ENCODE results near the gene TMEM184A.

TMEM184A gene

GRCh38 chr7:1550846-1551155 is 5.2 kb downstream of the TMEM184A start:
- DNase-seq (ENCODE audit: low spot score) = no peak

- no peak for DNase-seq (ENCODE audit: low spot score)
Measured at GRCh38 chr7:1550005-1550845, 5.8 kb downstream of the TMEM184A start.

GRCh38 chr7:1549357-1550004 is 6.5 kb downstream of the TMEM184A start:
- no peak for DNase-seq (ENCODE audit: low spot score)

- no peak for DNase-seq (ENCODE audit: low spot score)
Measured at GRCh38 chr7:1548944-1549343, 7.1 kb downstream of the TMEM184A start.

DNA sequence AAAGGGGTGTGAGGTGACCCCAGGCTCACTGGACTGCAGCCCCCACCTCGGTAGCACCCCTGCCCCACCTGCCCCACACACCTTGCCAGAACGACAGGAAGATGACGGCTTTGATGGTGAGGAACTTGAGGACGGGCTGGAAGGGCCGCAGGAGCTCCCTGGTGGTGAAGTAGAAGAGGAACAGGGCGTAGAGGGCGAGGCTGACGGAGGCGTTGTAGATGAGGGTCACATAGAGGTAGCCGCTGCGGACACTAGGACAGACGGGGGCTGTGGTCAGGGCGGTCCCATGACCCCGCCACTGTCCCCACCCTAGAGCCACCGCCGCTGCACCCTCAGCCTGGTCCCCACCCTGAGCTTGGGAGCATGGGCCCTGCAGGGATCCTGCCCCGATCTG is 7.6 kb downstream of the TMEM184A start:
- no peak for DNase-seq (ENCODE audit: low spot score)

DNA sequence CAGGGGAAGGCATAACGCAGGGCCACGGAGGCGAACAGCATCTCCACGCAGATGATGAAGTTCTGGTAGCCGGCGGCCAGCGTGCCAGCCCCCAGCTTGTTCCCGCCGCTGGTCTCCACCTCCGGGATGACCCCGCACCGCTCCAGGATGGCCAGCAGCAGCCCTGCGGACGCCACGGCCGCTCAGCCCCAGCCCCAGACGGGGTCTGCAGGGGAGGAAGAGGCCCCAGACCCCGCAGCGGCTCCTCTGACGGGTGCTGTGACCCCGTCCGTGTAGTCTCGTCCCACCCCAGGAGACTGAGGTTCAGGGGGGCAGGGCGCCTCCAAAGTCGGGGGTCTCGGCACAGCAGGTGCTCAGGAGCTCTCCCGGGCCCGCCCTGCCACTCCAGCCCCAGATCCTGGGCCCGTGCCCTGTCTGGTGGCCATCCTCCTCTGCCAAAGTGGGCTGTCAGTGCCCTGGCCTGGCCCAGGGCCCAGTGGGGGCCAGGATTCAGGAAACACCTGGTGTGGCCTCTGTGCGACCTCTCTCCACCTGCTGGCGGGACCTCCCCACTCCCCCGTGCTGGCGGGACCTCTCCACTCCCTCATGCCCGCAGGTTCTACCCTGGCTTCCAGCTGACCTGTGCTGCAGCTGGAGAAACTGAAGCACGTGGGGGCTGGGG is 8.1 kb downstream of the TMEM184A start:
- no peak for DNase-seq (ENCODE audit: low spot score)

- DNase-seq (ENCODE audit: low spot score) = no peak
Measured at GRCh38 chr7:1546909-1547776, 8.9 kb downstream of the TMEM184A start.

DNA sequence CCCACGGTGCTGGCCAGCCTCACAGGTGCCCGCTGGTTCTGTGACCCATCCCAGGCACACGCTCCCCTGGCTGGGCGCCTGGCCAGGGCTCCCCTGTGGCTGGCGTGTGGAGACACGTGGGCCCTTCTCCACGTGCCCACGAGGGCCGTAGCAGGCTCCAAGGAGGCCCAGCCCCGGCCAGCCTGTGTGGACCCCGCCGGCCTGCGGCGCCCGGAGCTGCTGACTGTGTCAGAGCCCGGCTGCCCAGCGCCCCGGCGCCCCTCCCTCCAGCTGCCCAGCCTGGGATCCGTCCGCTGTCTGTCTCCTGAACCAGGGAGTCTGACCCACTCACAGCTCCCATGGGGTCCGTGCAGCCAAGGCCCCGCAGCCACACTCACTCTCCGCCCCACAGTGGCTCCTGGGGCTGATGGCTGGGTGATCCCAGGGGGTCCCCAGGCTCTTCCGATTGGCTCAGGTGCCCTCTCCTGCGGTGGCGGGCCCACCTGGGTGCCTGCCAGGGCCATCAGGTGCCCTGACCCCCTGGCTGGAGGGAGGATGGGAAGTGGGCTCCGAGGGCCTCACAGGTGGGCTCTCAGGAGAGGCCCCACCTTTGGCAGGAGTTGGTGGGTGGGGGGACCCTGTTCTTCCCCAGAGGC is 9.6 kb downstream of the TMEM184A start:
- DNase-seq (ENCODE audit: low spot score) = no peak

GRCh38 chr7:1545417-1546246 is 10.4 kb downstream of the TMEM184A start:
- no peak for DNase-seq (ENCODE audit: low spot score)

- no peak for DNase-seq (ENCODE audit: low spot score)
Measured at GRCh38 chr7:1544896-1545416, 11.0 kb downstream of the TMEM184A start.

GRCh38 chr7:1544178-1544895 is 11.7 kb downstream of the TMEM184A start:
- no peak for DNase-seq (ENCODE audit: low spot score)

DNA sequence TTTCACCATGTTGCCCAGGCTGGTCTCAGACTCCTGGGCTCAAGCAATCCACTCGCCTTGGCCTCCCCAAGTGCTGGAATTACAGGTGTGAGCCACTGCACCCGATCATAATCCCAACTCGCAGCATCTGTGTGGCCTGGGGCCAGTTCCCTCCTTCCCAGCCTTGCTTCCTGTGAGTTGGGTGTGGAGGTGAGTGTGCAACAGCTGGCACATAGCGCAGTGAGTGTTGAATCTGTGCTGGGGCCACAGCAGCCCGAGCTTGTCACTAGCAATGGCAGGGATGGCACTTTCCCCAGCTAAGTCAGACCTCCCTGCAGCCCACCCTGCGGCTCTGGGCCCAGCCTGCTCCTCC is 12.2 kb downstream of the TMEM184A start:
- no peak for DNase-seq (ENCODE audit: low spot score)

- no peak for DNase-seq (ENCODE audit: low spot score)
Measured at GRCh38 chr7:1542841-1543747, 12.9 kb downstream of the TMEM184A start.

GRCh38 chr7:1542329-1542728 is 13.7 kb downstream of the TMEM184A start:
- no peak for DNase-seq (ENCODE audit: low spot score)

DNA sequence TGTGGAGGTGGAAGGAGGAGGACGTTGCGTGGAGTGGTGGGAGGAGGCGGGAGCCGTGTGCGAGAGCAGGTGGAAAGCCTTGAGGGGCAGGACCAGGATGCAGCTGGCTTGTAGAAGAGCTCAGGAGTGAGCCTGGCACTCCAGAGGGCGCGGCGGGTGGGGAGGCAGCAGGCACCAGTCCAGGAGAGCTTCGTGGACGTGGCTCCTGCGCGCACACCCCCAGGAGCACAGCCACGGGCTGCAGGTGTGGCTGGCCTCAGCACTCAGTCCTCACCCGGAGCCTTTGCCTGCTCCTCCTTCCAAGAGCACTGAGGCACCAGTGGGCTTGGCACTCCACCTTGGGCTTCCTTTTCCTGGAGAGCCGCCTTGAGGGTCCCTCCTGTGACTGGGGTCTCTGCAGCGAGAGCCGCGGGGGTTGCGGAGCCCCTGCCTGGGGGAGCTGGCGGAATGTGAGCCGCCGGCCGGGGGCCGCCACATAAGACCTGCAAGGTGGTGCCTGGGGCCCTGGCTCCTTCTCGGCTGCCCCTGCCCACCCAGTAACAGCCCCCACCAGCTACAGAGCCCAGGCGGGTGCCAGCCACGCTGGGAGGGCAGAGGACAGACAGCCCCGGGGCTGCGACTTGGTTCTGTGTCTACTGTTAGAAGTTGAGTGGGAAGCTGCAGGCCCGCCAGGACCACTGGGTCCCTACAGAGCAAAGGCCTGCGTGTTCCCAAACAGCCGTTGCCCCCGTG is 14.4 kb downstream of the TMEM184A start:
- no peak for DNase-seq (ENCODE audit: low spot score)

DNA sequence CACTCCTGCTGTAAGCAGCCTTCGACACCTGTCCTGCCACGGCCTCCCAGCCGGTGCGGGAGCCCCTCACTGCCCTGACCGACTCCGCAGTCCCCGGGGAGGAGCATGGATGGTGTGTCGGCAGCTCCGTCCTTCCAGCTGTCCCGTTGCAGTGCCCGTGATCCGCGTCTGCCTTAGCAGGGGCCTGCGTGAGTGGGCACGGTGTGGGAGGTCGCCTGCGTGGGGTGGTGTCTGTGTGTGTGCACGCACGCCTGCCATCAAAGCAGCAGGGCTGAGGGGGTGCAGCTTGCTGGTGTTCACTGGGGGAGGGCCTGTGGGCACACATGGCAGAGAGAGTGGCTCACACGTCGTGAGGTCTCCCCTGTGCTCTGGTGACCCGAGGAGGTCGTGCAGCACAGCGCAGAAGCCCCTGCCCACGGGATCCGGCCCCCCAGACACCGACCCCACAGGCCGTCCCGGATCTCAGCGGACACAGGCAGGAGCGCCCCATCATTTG is 15.2 kb downstream of the TMEM184A start:
- no peak for DNase-seq (ENCODE audit: low spot score)

- DNase-seq (ENCODE audit: low spot score) = no peak
Measured at GRCh38 chr7:1539882-1540775, 15.9 kb downstream of the TMEM184A start.

All from CD4-positive, alpha-beta T cell treated with Interleukin-2 at 100 ng/mL for 4 hours (primary cell).